PFSK-1 (cell line): ENCODE measurements around the gene DGLUCY.

Experiments
- FOXP2 ChIP-seq: optimal IDR thresholded peaks from 2 replicates; pipeline ENCODE3; 2011; ENCODE audit warnings: borderline replicate concordance, control low read depth, inconsistent platforms; ENCODE audit not compliant: insufficient read depth; ENCODE audit errors: extremely low read length, extremely low read depth
- POLR2AphosphoS5 ChIP-seq: IDR thresholded peaks from 2 replicates; pipeline ENCODE4 v1.6.1; 2012; ENCODE audit warnings: low read depth, mild to moderate bottlenecking, control low read depth, low read length, moderate library complexity
- SIN3A ChIP-seq: IDR thresholded peaks from 2 replicates; pipeline ENCODE4 v1.6.1; 2012; ENCODE audit warnings: mild to moderate bottlenecking, low read length, moderate library complexity, borderline replicate concordance; ENCODE audit not compliant: insufficient read depth
- TAF1 ChIP-seq: IDR thresholded peaks from 2 replicates; pipeline ENCODE4 v1.6.1; 2012; ENCODE audit warnings: low read length, control low read depth, borderline replicate concordance; ENCODE audit not compliant: insufficient read depth
- TF ChIP-seq, protein P1 (sequence below), 2 experiments: IDR thresholded peaks; 2 replicates each; pipeline versions ENCODE4 v1.6.1 to v1.8.0; 2011 to 2012; ENCODE audit warnings: low read depth in 2 of 2, low read length in 2 of 2, control low read depth in 1 of 2, inconsistent platforms in 1 of 2, mild to moderate bottlenecking in 1 of 2, moderate library complexity in 1 of 2; ENCODE audit not compliant: insufficient read depth in 1 of 2

DNA sequence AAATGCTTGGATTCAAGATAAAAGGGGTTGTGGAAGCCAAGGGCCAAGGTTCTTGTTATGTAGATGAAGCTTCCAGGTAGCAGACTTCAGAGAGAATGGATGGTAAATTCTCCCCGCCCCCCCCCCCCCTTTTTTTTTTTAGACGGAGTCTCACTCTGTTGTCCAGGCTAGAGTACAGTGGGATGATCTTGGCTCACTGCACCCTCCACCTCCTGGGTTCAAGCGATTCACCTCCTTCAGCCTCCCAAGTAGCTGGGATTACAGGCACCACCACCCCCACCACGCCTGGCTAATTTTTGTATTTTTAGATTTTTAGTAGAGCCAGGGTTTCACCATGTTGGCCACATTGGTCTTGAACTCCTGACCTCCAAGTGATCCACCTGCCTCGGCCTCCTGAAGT lies 4.1 kb downstream of the DGLUCY start:
- TF ChIP-seq POLR2AphosphoS5 = no peak
- no peak for TF ChIP-seq TAF1
- TF ChIP-seq, protein P1, sequence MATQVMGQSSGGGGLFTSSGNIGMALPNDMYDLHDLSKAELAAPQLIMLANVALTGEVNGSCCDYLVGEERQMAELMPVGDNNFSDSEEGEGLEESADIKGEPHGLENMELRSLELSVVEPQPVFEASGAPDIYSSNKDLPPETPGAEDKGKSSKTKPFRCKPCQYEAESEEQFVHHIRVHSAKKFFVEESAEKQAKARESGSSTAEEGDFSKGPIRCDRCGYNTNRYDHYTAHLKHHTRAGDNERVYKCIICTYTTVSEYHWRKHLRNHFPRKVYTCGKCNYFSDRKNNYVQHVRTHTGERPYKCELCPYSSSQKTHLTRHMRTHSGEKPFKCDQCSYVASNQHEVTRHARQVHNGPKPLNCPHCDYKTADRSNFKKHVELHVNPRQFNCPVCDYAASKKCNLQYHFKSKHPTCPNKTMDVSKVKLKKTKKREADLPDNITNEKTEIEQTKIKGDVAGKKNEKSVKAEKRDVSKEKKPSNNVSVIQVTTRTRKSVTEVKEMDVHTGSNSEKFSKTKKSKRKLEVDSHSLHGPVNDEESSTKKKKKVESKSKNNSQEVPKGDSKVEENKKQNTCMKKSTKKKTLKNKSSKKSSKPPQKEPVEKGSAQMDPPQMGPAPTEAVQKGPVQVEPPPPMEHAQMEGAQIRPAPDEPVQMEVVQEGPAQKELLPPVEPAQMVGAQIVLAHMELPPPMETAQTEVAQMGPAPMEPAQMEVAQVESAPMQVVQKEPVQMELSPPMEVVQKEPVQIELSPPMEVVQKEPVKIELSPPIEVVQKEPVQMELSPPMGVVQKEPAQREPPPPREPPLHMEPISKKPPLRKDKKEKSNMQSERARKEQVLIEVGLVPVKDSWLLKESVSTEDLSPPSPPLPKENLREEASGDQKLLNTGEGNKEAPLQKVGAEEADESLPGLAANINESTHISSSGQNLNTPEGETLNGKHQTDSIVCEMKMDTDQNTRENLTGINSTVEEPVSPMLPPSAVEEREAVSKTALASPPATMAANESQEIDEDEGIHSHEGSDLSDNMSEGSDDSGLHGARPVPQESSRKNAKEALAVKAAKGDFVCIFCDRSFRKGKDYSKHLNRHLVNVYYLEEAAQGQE (IDR thresholded peaks at IDR 0.05; ENCODE audit: insufficient read depth in 1 of 2, low read depth in 2 of 2, low read length in 2 of 2) = no peak
- no peak for TF ChIP-seq SIN3A
- TF ChIP-seq FOXP2 = no peak
